ENCODE measurements around the gene SLC39A12.

DNA sequence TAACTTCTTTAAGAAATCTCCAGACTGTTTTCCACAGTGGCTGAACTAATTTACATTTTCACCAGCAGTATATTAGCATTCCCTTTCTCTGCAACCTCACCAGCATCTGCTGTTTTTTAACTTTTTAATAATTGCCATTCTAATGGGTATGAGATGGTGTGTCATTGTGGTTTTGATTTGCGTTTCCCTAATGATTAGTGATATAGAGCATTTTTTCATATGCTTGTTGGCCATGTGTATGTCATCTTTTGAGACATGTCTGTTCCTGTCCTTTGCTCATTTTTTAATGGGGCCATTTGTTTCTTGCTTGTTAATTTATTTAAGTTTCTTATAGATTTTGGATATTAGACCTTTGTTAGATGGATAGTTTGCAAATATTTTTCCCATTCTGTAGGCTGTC lies 68.8 kb downstream of the SLC39A12 start:
- TF ChIP-seq, protein P1, sequence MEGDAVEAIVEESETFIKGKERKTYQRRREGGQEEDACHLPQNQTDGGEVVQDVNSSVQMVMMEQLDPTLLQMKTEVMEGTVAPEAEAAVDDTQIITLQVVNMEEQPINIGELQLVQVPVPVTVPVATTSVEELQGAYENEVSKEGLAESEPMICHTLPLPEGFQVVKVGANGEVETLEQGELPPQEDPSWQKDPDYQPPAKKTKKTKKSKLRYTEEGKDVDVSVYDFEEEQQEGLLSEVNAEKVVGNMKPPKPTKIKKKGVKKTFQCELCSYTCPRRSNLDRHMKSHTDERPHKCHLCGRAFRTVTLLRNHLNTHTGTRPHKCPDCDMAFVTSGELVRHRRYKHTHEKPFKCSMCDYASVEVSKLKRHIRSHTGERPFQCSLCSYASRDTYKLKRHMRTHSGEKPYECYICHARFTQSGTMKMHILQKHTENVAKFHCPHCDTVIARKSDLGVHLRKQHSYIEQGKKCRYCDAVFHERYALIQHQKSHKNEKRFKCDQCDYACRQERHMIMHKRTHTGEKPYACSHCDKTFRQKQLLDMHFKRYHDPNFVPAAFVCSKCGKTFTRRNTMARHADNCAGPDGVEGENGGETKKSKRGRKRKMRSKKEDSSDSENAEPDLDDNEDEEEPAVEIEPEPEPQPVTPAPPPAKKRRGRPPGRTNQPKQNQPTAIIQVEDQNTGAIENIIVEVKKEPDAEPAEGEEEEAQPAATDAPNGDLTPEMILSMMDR (conservative IDR thresholded peaks at IDR 0.05; ENCODE audit: low read depth in 2 of 2): no peak
- no peak for TF ChIP-seq CREB1 (CRISPR knock-in tag; IDR thresholded peaks at IDR 0.05; ENCODE audit: low read depth)
- no peak for TF ChIP-seq EZH2 (IDR thresholded peaks at IDR 0.05; ENCODE audit: low read depth, unreplicated experiment)
